ENCODE measurements around the gene INVS.

- TF ChIP-seq, protein P1, sequence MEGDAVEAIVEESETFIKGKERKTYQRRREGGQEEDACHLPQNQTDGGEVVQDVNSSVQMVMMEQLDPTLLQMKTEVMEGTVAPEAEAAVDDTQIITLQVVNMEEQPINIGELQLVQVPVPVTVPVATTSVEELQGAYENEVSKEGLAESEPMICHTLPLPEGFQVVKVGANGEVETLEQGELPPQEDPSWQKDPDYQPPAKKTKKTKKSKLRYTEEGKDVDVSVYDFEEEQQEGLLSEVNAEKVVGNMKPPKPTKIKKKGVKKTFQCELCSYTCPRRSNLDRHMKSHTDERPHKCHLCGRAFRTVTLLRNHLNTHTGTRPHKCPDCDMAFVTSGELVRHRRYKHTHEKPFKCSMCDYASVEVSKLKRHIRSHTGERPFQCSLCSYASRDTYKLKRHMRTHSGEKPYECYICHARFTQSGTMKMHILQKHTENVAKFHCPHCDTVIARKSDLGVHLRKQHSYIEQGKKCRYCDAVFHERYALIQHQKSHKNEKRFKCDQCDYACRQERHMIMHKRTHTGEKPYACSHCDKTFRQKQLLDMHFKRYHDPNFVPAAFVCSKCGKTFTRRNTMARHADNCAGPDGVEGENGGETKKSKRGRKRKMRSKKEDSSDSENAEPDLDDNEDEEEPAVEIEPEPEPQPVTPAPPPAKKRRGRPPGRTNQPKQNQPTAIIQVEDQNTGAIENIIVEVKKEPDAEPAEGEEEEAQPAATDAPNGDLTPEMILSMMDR (conservative IDR thresholded peaks at IDR 0.05; ENCODE audit: low read length): no peak
- no peak for TF ChIP-seq EZH2phosphoT487 (IDR thresholded peaks at IDR 0.05; ENCODE audit: borderline replicate concordance, low read depth, low read length)
These were observed 10.8 kb upstream of the INVS start for GRCh38 chr9:100088202-100088601.

Data from OCI-LY7 (cell line).